Panc1 (cell line): ENCODE results near the gene GALNT18. TPM values are rescaled to one million over a fixed set of nuclear protein-coding genes. Genes with fewer than 3 reads are reported as not detected.

Experiments used
- ATAC-seq: fragments of 200-7000 bp; cut with Tn5 transposase; 2 replicates; pipeline ENCODE4 v1.9.1; 2020; ENCODE audit warnings: mild to moderate bottlenecking, moderate library complexity
- BruUV-seq: library from RNA; stranded (reverse); fragments of 400-500 nt; replicated peaks from 2 replicates; lab custom pipeline; 2021; lab: Mats Ljungman, UMichigan
- CTCF ChIA-PET: fragments of 300-600 bp; sonication (Branson Sonifier 250); formaldehyde crosslinking; loops from one replicate; lab custom pipeline; 2022; ENCODE audit warnings: antibody characterized with exemption; lab: Charles Lee
- POLR2A ChIA-PET: fragments of 300-600 bp; sonication (Branson Sonifier 250); formaldehyde crosslinking; loops from one replicate; lab custom pipeline; 2022; ENCODE audit warnings: antibody characterized with exemption; lab: Charles Lee
- DNase-seq: peaks from one replicate; pipeline ENCODE4 v3.0.0-alpha.2; 2010; ENCODE audit warnings: low read depth, low spot score
- H3K27ac ChIP-seq: 2 replicates; pipeline ENCODE4 v1.5.1; 2011; ENCODE audit warnings: mild to moderate bottlenecking, low read length, inconsistent platforms
- H3K27me3 ChIP-seq: fragments of 200-500 bp; sonication (Bioruptor generic); 2 replicates; pipeline ENCODE4 v1.6.0; 2014; ENCODE audit warnings: low read length, inconsistent platforms; ENCODE audit not compliant: control insufficient read depth, insufficient read depth
- H3K36me3 ChIP-seq: fragments of 200-500 bp; sonication (Bioruptor generic); 2 replicates; pipeline ENCODE4 v1.5.1; 2014; ENCODE audit warnings: inconsistent platforms, mild to moderate bottlenecking, low read length, moderate library complexity; ENCODE audit not compliant: control insufficient read depth, insufficient read depth
- H3K4me1 ChIP-seq: 2 replicates; pipeline ENCODE4 v1.5.1; 2011; ENCODE audit warnings: inconsistent platforms, mild to moderate bottlenecking, low read length, moderate library complexity; ENCODE audit not compliant: control insufficient read depth, insufficient read depth
- H3K4me3 ChIP-seq, 2 experiments: 2 replicates each; pipeline ENCODE4 v1.5.1; 2011 to 2012; ENCODE audit warnings: low read depth in 2 of 2, low read length in 2 of 2, mild to moderate bottlenecking in 2 of 2, inconsistent platforms in 1 of 2, moderate library complexity in 1 of 2
- H3K9me3 ChIP-seq: fragments of 200-500 bp; sonication (Bioruptor generic); 2 replicates; pipeline ENCODE4 v1.5.1; 2014; ENCODE audit warnings: low read depth, mild to moderate bottlenecking, inconsistent platforms, low read length, moderate library complexity; ENCODE audit not compliant: control insufficient read depth, insufficient read depth
- CTCF ChIP-seq: fragments of 450-650 bp; IDR thresholded peaks from 2 replicates; pipeline ENCODE4 v1.5.1; 2017; ENCODE audit warnings: mild to moderate bottlenecking
- POLR2AphosphoS5 ChIP-seq: IDR thresholded peaks from 2 replicates; pipeline ENCODE4 v1.6.1; 2012; ENCODE audit warnings: mild to moderate bottlenecking, low read depth, low read length, moderate library complexity
- REST ChIP-seq, 2 experiments: IDR thresholded peaks; 2 replicates each; pipeline ENCODE4 v1.6.1; 2011 to 2012; ENCODE audit warnings: low read depth in 2 of 2, control low read depth in 1 of 2, low read length in 1 of 2, mild to moderate bottlenecking in 1 of 2, moderate library complexity in 1 of 2; ENCODE audit not compliant: insufficient read depth in 1 of 2
- SIN3A ChIP-seq: IDR thresholded peaks from 2 replicates; pipeline ENCODE4 v1.6.1; 2012; ENCODE audit warnings: low read depth, mild to moderate bottlenecking, low read length, moderate library complexity, borderline replicate concordance; ENCODE audit not compliant: insufficient read depth
- TCF7L2 ChIP-seq: IDR thresholded peaks from 2 replicates; pipeline ENCODE4 v1.6.1; 2011; ENCODE audit warnings: mild to moderate bottlenecking, low read depth, low read length, inconsistent platforms
- in situ Hi-C: cut with HindIII; loops from 2 replicates; pipeline ENCODE4 v1.10.0; 2016; ENCODE audit warnings: low sequenced_read_pairs, low pct_unique_long_range_greater_than_20kb
- intact Hi-C: fragments of 100-400 bp; cut with micrococcal nuclease; formaldehyde crosslinking; loops from one replicate; pipeline ENCODE4 v1.10.0; 2022; ENCODE audit not compliant: unreplicated experiment
- total RNA-seq: library from RNA; stranded (reverse); gene quantifications from one replicate; pipeline ENCODE4 v1.2.1, GENCODE V29; 2021; ENCODE audit not compliant: unreplicated experiment

GALNT18 gene
- total RNA-seq, 1 experiment from 2014 or later, result 8.6 TPM

GRCh38 chr11:11640996-11641395, 19.2 kb upstream of the GALNT18 start:
- H3K36me3 ChIP-seq, result no peaks in the 10 kb centered on the region
- ChIA-PET CTCF (no interaction called here), POLR2A (no interaction called here)
- ATAC-seq (no peak), DNase-seq (no peak)
- TF ChIP-seq CTCF (no peak), TCF7L2 (no peak), POLR2AphosphoS5 (no peak), REST (IDR thresholded peaks at IDR 0.05; ENCODE audit: insufficient read depth in 1 of 2, low read depth in 2 of 2, low read length in 1 of 2) (no peak)
- no peaks in the 10 kb centered on the region for H3K4me1 ChIP-seq
- peaks cover 15% of the 10 kb centered on the region for H3K27me3 ChIP-seq
- no peak overlapping the region for H3K4me3 ChIP-seq
- H3K27ac ChIP-seq, result no peak overlapping the region
- intact Hi-C loops (no loop called here), in situ Hi-C loops (no loop called here)
- H3K9me3 ChIP-seq, result no peaks in the 10 kb centered on the region
- no TSS peak for BruUV-seq

- ATAC-seq (no peak), DNase-seq (no peak)
- no peaks in the 10 kb centered on the region for H3K9me3 ChIP-seq
- ChIA-PET POLR2A (no interaction called here), CTCF (no interaction called here)
- H3K36me3 ChIP-seq, result no peaks in the 10 kb centered on the region
- TF ChIP-seq CTCF (no peak), TCF7L2 (no peak), REST (IDR thresholded peaks at IDR 0.05; ENCODE audit: insufficient read depth in 1 of 2, low read depth in 2 of 2, low read length in 1 of 2) (no peak), POLR2AphosphoS5 (no peak), SIN3A (no peak)
- BruUV-seq, result no TSS peak
- no peaks in the 10 kb centered on the region for H3K4me1 ChIP-seq
- no peak overlapping the region for H3K27ac ChIP-seq
- H3K27me3 ChIP-seq, result peaks cover 7% of the 10 kb centered on the region
- H3K4me3 ChIP-seq, result no peak overlapping the region
- intact Hi-C loops (no loop called here), in situ Hi-C loops (no loop called here)
These were observed 18.3 kb upstream of the GALNT18 start for GRCh38 chr11:11640152-11640551.
